Fibroblast of lung (primary cell): ENCODE results near the gene TM9SF2. TPM values are rescaled to one million over a fixed set of nuclear protein-coding genes. Genes with fewer than 3 reads are reported as not detected.

Experiments
- DNase-seq, 2 donors: peaks; one replicate each; pipeline versions ENCODE4 v3.0.0 to v3.0.0-alpha.2; 2010; ENCODE audit warnings: low read depth in 2 of 2
- H2AFZ ChIP-seq: 2 replicates; pipeline ENCODE4 v1.5.1; 2012; ENCODE audit warnings: low read length, control low read depth, inconsistent platforms
- H3K27ac ChIP-seq: 2 replicates; pipeline ENCODE4 v1.5.1; 2011; ENCODE audit warnings: low read length, control low read depth; ENCODE audit not compliant: insufficient read depth
- H3K27me3 ChIP-seq: 2 replicates; pipeline ENCODE4 v1.5.1; 2011; ENCODE audit warnings: mild to moderate bottlenecking, low read length; ENCODE audit not compliant: control insufficient read depth, insufficient read depth
- H3K36me3 ChIP-seq: 2 replicates; pipeline ENCODE4 v1.5.1; 2011; ENCODE audit warnings: low read length; ENCODE audit not compliant: control insufficient read depth, insufficient read depth
- H3K4me1 ChIP-seq: 2 replicates; pipeline ENCODE4 v1.5.1; 2011; ENCODE audit warnings: low read length; ENCODE audit not compliant: control insufficient read depth, insufficient read depth; ENCODE audit errors: extremely low read depth
- H3K4me2 ChIP-seq: 2 replicates; pipeline ENCODE4 v1.5.1; 2011; ENCODE audit warnings: low read length, control low read depth; ENCODE audit not compliant: insufficient read depth; ENCODE audit errors: extremely low read depth
- H3K4me3 ChIP-seq, 4 experiments: fragments of 200-600 bp in 1 of 4; sonication (generic) in 1 of 4; replicated peaks in 1 of 4; 2 replicates each; pipeline ENCODE4 v1.5.1; 2011 to 2016; ENCODE audit warnings: low read length in 4 of 4, low read depth in 3 of 4, mild to moderate bottlenecking in 3 of 4, control low read depth in 2 of 4, inconsistent platforms in 1 of 4, mixed read lengths in 1 of 4; ENCODE audit not compliant: insufficient read depth in 1 of 4; ENCODE audit errors: control extremely low read depth in 1 of 4
- H3K79me2 ChIP-seq: 2 replicates; pipeline ENCODE4 v1.5.1; 2012; ENCODE audit warnings: mild to moderate bottlenecking, low read length, inconsistent platforms; ENCODE audit not compliant: control insufficient read depth, insufficient read depth
- H3K9ac ChIP-seq: 2 replicates; pipeline ENCODE4 v1.5.1; 2011; ENCODE audit warnings: mild to moderate bottlenecking, low read length, control low read depth; ENCODE audit not compliant: insufficient read depth
- H3K9me3 ChIP-seq: 2 replicates; pipeline ENCODE4 v1.5.1; 2012; ENCODE audit warnings: low read depth, low read length; ENCODE audit not compliant: control insufficient read depth, insufficient read depth
- H4K20me1 ChIP-seq: 2 replicates; pipeline ENCODE4 v1.5.1; 2011; ENCODE audit warnings: low read length; ENCODE audit not compliant: control insufficient read depth, insufficient read depth; ENCODE audit errors: extremely low read depth
- EZH2 ChIP-seq: IDR thresholded peaks from 2 replicates; pipeline ENCODE4 v1.5.1; 2012; ENCODE audit warnings: low read length, control low read depth, mild to moderate bottlenecking; ENCODE audit errors: missing control alignments
- polyA plus RNA-seq, 2 donors: library from polyadenylated mRNA; depleted of rRNA in 1 of 2; stranded (reverse) in 1 of 2; unstranded in 1 of 2; fragments of >200 nt; gene quantifications; 2 replicates each; pipeline ENCODE4 v1.2.1, GENCODE V29; 2011 to 2012; ENCODE audit warnings: missing spikeins in 1 of 2
- total RNA-seq: library from RNA; depleted of rRNA; stranded (reverse); fragments of >200 nt; gene quantifications from 2 replicates; pipeline ENCODE4 v1.2.1, GENCODE V29; 2014
- TF ChIP-seq, protein P1 (sequence below), 2 donors: IDR thresholded peaks in 1 of 2; conservative IDR thresholded peaks in 1 of 2; 1 replicate in 1 of 2; 2 replicates in 1 of 2; pipeline ENCODE4 v1.5.1; 2011 to 2012; ENCODE audit warnings: low read length in 2 of 2, control low read depth in 1 of 2, inconsistent platforms in 1 of 2, low read depth in 1 of 2, mild to moderate bottlenecking in 1 of 2

TM9SF2 gene
- total and polyA plus RNA-seq, 2 donors (not counting 1 experiment from before 2014, with no cell fraction given) = 109 to 149 TPM

DNA sequence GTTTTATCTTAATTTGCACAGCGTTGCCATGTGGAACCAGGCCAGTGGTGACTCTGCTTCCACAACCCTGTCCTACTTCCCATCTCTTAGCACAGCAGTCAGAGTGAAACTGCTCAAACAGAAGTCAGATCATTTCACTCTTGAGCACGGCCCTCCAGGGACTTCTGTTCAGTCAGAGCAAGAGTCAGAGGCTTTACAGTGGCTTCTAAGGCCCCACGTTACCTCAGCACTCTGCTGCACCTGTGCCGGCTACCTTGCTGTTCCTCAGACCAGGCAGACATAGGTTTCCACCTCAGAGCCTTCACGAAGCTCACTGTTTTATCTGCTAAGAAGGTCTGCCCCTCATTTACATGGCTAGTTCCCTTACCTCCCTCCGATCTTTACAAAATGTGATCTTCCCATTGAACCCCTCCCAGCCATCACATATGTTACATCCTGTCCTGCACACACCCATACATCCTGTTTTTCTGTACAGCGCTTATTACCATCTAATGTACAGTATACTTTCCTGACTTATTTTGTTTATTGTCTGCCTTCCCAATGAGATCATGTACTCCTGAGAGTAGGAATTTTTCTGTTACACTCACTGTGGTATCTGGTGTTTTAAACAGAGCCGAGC is 41.6 kb downstream of the TM9SF2 start:
- Histone ChIP-seq H3K27ac (no peak overlapping the region), H3K9ac (no peak overlapping the region), H3K4me2 (no peak overlapping the region), H3K9me3 (no peaks in the 10 kb centered on the region), H3K79me2 (no peaks in the 10 kb centered on the region), H3K36me3 (peaks cover 9% of the 10 kb centered on the region), H4K20me1 (no peaks in the 10 kb centered on the region), H2AFZ (no peak overlapping the region), H3K27me3 (no peaks in the 10 kb centered on the region), H3K4me3 (no peak overlapping the region), H3K4me1 (no peaks in the 10 kb centered on the region)
- no peak for TF ChIP-seq EZH2
- TF ChIP-seq, protein P1, sequence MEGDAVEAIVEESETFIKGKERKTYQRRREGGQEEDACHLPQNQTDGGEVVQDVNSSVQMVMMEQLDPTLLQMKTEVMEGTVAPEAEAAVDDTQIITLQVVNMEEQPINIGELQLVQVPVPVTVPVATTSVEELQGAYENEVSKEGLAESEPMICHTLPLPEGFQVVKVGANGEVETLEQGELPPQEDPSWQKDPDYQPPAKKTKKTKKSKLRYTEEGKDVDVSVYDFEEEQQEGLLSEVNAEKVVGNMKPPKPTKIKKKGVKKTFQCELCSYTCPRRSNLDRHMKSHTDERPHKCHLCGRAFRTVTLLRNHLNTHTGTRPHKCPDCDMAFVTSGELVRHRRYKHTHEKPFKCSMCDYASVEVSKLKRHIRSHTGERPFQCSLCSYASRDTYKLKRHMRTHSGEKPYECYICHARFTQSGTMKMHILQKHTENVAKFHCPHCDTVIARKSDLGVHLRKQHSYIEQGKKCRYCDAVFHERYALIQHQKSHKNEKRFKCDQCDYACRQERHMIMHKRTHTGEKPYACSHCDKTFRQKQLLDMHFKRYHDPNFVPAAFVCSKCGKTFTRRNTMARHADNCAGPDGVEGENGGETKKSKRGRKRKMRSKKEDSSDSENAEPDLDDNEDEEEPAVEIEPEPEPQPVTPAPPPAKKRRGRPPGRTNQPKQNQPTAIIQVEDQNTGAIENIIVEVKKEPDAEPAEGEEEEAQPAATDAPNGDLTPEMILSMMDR (conservative IDR thresholded peaks at IDR 0.05 in 1 of 2, IDR thresholded peaks at IDR 0.05 in 1 of 2; ENCODE audit: low read depth in 1 of 2, low read length in 2 of 2) = no peak
- DNase-seq = no peak

DNA sequence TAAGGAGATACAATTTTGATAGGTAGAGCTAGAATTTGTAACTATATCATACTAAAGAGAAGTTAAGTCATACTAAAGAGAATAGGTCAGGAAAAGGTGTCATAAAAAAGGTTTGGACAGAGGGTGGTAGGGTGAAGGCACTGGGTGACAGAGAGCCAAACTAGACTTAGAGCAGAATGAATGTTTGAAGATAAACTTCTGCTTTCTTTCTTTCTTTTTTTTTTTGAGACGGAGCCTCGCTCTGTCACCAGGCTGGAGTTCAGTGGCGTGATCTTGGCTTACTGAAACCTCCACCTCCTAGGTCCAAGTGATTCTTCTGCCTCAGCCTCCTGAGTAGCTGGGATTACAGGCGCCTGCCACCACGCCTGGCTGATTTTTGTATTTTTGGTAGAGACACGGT is 44.1 kb downstream of the TM9SF2 start:
- H3K4me3 ChIP-seq = no peak overlapping the region
- no peaks in the 10 kb centered on the region for H4K20me1 ChIP-seq
- TF ChIP-seq EZH2 = no peak
- TF ChIP-seq, protein P1 (conservative IDR thresholded peaks at IDR 0.05 in 1 of 2, IDR thresholded peaks at IDR 0.05 in 1 of 2; ENCODE audit: low read depth in 1 of 2, low read length in 2 of 2) = no peak
- H3K79me2 ChIP-seq = no peaks in the 10 kb centered on the region
- no peak overlapping the region for H2AFZ ChIP-seq
- no peaks in the 10 kb centered on the region for H3K27me3 ChIP-seq
- H3K36me3 ChIP-seq = peaks cover 9% of the 10 kb centered on the region
- H3K9me3 ChIP-seq = no peaks in the 10 kb centered on the region
- no peak overlapping the region for H3K9ac ChIP-seq
- no peak for DNase-seq
- H3K27ac ChIP-seq = no peak overlapping the region
- no peak overlapping the region for H3K4me2 ChIP-seq
- H3K4me1 ChIP-seq = no peaks in the 10 kb centered on the region

DNA sequence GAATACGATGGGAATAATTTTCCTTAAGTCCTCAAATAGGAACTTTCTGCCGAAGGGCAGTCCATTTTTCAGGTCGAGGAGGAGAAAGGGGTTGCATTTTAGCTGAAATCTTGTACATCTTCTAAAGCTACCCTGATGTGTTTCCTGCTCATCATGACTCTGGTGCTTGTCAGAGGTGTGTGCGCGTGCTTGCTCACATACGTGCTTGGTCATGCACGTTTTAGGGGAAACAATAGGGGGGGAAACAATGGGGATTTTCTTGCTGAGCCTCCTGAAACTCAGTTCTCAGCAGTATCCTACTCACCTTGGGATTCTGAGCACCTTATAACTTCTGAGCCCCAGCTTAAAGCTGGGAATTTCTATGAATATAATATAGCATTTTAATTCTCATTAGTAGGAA is 44.7 kb downstream of the TM9SF2 start:
- Histone ChIP-seq H3K36me3 (peaks cover 9% of the 10 kb centered on the region), H3K27me3 (no peaks in the 10 kb centered on the region), H4K20me1 (no peaks in the 10 kb centered on the region), H3K4me3 (no peak overlapping the region), H3K79me2 (no peaks in the 10 kb centered on the region), H3K4me2 (no peak overlapping the region), H3K27ac (no peak overlapping the region), H3K4me1 (no peaks in the 10 kb centered on the region), H3K9ac (no peak overlapping the region), H2AFZ (no peak overlapping the region), H3K9me3 (no peaks in the 10 kb centered on the region)
- no peak for TF ChIP-seq EZH2
- TF ChIP-seq, protein P1 (conservative IDR thresholded peaks at IDR 0.05 in 1 of 2, IDR thresholded peaks at IDR 0.05 in 1 of 2; ENCODE audit: low read depth in 1 of 2, low read length in 2 of 2) = no peak
- DNase-seq = no peak
